Mucosa of rectum (tissue), 2 donors: ENCODE data around the gene CISTR.
"Not testable (repeated sequence)": the region's sequence is repeated elsewhere in the genome, so short reads cannot be mapped to it uniquely, and the experiment has no call there.

Experiments
- H3K27ac ChIP-seq, 2 donors: one replicate each; pipeline ENCODE4 v1.7.0; 2013; ENCODE audit warnings: inconsistent platforms in 2 of 2, low read depth in 2 of 2, low read length in 2 of 2
- H3K27me3 ChIP-seq, 2 donors: one replicate each; pipeline ENCODE4 v1.7.0; 2013; ENCODE audit warnings: low read length in 2 of 2; ENCODE audit not compliant: control insufficient read depth in 2 of 2, insufficient read depth in 2 of 2
- H3K36me3 ChIP-seq, 2 donors: one replicate each; pipeline ENCODE4 v1.7.0; 2013; ENCODE audit warnings: low read length in 2 of 2; ENCODE audit not compliant: control insufficient read depth in 2 of 2, insufficient read depth in 2 of 2
- H3K4me1 ChIP-seq, 2 donors: one replicate each; pipeline ENCODE4 v1.7.0; 2013; ENCODE audit warnings: low read length in 2 of 2, mild to moderate bottlenecking in 1 of 2; ENCODE audit not compliant: control insufficient read depth in 2 of 2, insufficient read depth in 2 of 2
- H3K4me3 ChIP-seq, 2 donors: one replicate each; pipeline ENCODE4 v1.7.0; 2013; ENCODE audit warnings: low read length in 2 of 2
- H3K9ac ChIP-seq, 2 donors: one replicate each; pipeline ENCODE4 v1.7.0; 2013; ENCODE audit warnings: low read length in 2 of 2, low read depth in 1 of 2, mild to moderate bottlenecking in 1 of 2
- H3K9me3 ChIP-seq, 2 donors: one replicate each; pipeline ENCODE4 v1.7.0; 2013; ENCODE audit warnings: low read length in 2 of 2; ENCODE audit not compliant: control insufficient read depth in 2 of 2
- donor health status: healthy.
- donor health status: Normal muscosa, but diverticular disease.

CISTR gene

GRCh38 chr12:53765891-53766290, 14.1 kb upstream of the CISTR start:
- Histone ChIP-seq H3K27ac (no peak overlapping the region), H3K9me3 (no peaks in the 10 kb centered on the region), H3K4me3 (no peak overlapping the region), H3K27me3 (peaks cover 41 to 53% of the 10 kb centered on the region in 2 donors), H3K36me3 (no peaks in the 10 kb centered on the region), H3K4me1 (no peaks in the 10 kb centered on the region), H3K9ac (no peak overlapping the region)

GRCh38 chr12:53764615-53765014, 12.8 kb upstream of the CISTR start:
- Histone ChIP-seq H3K9ac (no peak overlapping the region), H3K4me1 (no peaks in the 10 kb centered on the region), H3K9me3 (no peaks in the 10 kb centered on the region), H3K27ac (no peak overlapping the region), H3K27me3 (peaks cover 43 to 47% of the 10 kb centered on the region in 2 donors), H3K36me3 (no peaks in the 10 kb centered on the region), H3K4me3 (no peak overlapping the region)

GRCh38 chr12:53762793-53763192, 11.0 kb upstream of the CISTR start:
- not testable (repeated sequence) for H3K9ac ChIP-seq, H3K27ac ChIP-seq, H3K36me3 ChIP-seq, H3K4me1 ChIP-seq, H3K4me3 ChIP-seq, H3K9me3 ChIP-seq
- peaks cover 52 to 54% of the 10 kb centered on the region in 2 donors for H3K27me3 ChIP-seq

- Histone ChIP-seq H3K4me1 (no peaks in the 10 kb centered on the region), H3K27ac (no peak overlapping the region), H3K27me3 (peaks cover 40 to 56% of the 10 kb centered on the region in 2 donors), H3K36me3 (no peaks in the 10 kb centered on the region), H3K4me3 (no peak overlapping the region), H3K9ac (no peak overlapping the region), H3K9me3 (no peaks in the 10 kb centered on the region)
These were observed 9.5 kb upstream of the CISTR start for GRCh38 chr12:53761306-53761705.

- Histone ChIP-seq H3K9ac (no peak overlapping the region), H3K4me1 (no peaks in the 10 kb centered on the region), H3K4me3 (no peak overlapping the region), H3K9me3 (no peaks in the 10 kb centered on the region), H3K27me3 (peaks cover 33 to 64% of the 10 kb centered on the region in 2 donors), H3K27ac (no peak overlapping the region), H3K36me3 (no peaks in the 10 kb centered on the region)
These were observed 7.5 kb upstream of the CISTR start for GRCh38 chr12:53759261-53759660.

GRCh38 chr12:53758730-53759103, 6.9 kb upstream of the CISTR start:
- no peaks in the 10 kb centered on the region for H3K9me3 ChIP-seq
- H3K9ac ChIP-seq: no peak overlapping the region
- no peak overlapping the region for H3K27ac ChIP-seq
- H3K4me1 ChIP-seq: no peaks in the 10 kb centered on the region
- H3K27me3 ChIP-seq: peaks cover 39 to 70% of the 10 kb centered on the region in 2 donors
- H3K36me3 ChIP-seq: no peaks in the 10 kb centered on the region
- H3K4me3 ChIP-seq: no peak overlapping the region

- Histone ChIP-seq H3K27me3 (peaks cover 42 to 69% of the 10 kb centered on the region in 2 donors), H3K27ac (no peak overlapping the region), H3K9ac (no peak overlapping the region), H3K4me3 (no peak overlapping the region), H3K36me3 (no peaks in the 10 kb centered on the region), H3K9me3 (no peaks in the 10 kb centered on the region), H3K4me1 (no peaks in the 10 kb centered on the region)
These were observed 6.4 kb upstream of the CISTR start for GRCh38 chr12:53758081-53758729.

GRCh38 chr12:53757101-53757770, 5.5 kb upstream of the CISTR start:
- H3K27me3 ChIP-seq: peaks cover 42 to 76% of the 10 kb centered on the region in 2 donors
- H3K27ac ChIP-seq: no peak overlapping the region
- no peaks in the 10 kb centered on the region for H3K4me1 ChIP-seq
- no peaks in the 10 kb centered on the region for H3K36me3 ChIP-seq
- no peak overlapping the region for H3K9ac ChIP-seq
- H3K4me3 ChIP-seq: no peak overlapping the region
- H3K9me3 ChIP-seq: no peaks in the 10 kb centered on the region

GRCh38 chr12:53756300-53757100, 4.7 kb upstream of the CISTR start:
- no peaks in the 10 kb centered on the region for H3K36me3 ChIP-seq
- H3K27ac ChIP-seq: no peak overlapping the region
- peaks cover 43 to 77% of the 10 kb centered on the region in 2 donors for H3K27me3 ChIP-seq
- peaks cover 0 to 3% of the 10 kb centered on the region in 2 donors for H3K4me1 ChIP-seq
- no peak overlapping the region for H3K9ac ChIP-seq
- H3K4me3 ChIP-seq: no peak overlapping the region
- no peaks in the 10 kb centered on the region for H3K9me3 ChIP-seq

- Histone ChIP-seq H3K36me3 (no peaks in the 10 kb centered on the region), H3K9ac (no peak overlapping the region), H3K27ac (no peak overlapping the region), H3K9me3 (no peaks in the 10 kb centered on the region), H3K4me3 (no peak overlapping the region), H3K4me1 (peaks cover 5 to 9% of the 10 kb centered on the region in 2 donors), H3K27me3 (peaks cover 44 to 79% of the 10 kb centered on the region in 2 donors)
These were observed 4.1 kb upstream of the CISTR start for GRCh38 chr12:53755893-53756292.
